ENCODE measurements around the gene HNRNPF.
A peak's percentile ranks its signal among the peaks of the same experiment; 100 is the strongest.

HNRNPF gene

DNA sequence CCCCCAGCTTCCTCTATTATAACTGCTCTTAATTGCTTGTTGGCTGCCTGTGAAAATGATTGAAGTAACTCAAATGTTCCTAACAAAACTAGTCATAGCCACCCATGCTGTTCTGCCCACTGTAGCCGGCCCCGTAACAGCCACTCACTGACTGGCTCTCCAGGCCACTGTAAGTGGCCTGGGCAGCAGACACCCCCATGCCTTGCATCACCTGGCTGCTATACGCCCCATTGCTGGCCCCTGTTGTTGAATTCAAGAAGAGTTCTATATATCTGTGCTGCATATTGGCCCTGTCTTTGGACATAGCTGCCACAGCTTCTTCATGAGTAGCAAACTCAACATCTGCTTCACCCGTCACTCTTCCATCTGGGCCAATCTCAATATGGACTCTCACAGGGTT, 22.4 kb downstream of the HNRNPF start (continued):
- TF ChIP-seq, protein P1, sequence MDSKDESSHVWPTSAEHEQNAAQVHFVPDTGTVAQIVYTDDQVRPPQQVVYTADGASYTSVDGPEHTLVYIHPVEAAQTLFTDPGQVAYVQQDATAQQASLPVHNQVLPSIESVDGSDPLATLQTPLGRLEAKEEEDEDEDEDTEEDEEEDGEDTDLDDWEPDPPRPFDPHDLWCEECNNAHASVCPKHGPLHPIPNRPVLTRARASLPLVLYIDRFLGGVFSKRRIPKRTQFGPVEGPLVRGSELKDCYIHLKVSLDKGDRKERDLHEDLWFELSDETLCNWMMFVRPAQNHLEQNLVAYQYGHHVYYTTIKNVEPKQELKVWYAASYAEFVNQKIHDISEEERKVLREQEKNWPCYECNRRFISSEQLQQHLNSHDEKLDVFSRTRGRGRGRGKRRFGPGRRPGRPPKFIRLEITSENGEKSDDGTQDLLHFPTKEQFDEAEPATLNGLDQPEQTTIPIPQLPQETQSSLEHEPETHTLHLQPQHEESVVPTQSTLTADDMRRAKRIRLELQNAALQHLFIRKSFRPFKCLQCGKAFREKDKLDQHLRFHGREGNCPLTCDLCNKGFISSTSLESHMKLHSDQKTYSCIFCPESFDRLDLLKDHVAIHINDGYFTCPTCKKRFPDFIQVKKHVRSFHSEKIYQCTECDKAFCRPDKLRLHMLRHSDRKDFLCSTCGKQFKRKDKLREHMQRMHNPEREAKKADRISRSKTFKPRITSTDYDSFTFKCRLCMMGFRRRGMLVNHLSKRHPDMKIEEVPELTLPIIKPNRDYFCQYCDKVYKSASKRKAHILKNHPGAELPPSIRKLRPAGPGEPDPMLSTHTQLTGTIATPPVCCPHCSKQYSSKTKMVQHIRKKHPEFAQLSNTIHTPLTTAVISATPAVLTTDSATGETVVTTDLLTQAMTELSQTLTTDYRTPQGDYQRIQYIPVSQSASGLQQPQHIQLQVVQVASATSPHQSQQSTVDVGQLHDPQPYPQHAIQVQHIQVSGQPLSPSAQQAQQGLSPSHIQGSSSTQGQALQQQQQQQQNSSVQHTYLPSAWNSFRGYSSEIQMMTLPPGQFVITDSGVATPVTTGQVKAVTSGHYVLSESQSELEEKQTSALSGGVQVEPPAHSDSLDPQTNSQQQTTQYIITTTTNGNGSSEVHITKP (tag by site-specific recombination; IDR thresholded peaks at IDR 0.05): no peak
- TF ChIP-seq ZNF600 (tag by site-specific recombination; IDR thresholded peaks at IDR 0.05) (no peak), ZNF76 (tag by site-specific recombination; IDR thresholded peaks at IDR 0.05; ENCODE audit: borderline replicate concordance, low read depth) (no peak), ZNF202 (tag by site-specific recombination; IDR thresholded peaks at IDR 0.05; ENCODE audit: borderline replicate concordance) (no peak), ZNF350 (tag by site-specific recombination; IDR thresholded peaks at IDR 0.05) (no peak)
- TF ChIP-seq, protein P2, sequence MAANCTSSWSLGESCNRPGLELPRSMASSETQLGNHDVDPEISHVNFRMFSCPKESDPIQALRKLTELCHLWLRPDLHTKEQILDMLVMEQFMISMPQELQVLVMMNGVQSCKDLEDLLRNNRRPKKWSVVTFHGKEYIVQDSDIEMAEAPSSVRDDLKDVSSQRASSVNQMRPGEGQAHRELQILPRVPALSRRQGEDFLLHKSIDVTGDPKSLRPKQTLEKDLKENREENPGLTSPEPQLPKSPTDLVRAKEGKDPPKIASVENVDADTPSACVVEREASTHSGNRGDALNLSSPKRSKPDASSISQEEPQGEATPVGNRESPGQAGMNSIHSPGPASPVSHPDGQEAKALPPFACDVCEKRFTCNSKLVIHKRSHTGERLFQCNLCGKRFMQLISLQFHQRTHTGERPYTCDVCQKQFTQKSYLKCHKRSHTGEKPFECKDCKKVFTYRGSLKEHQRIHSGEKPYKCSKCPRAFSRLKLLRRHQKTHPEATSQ (tag by site-specific recombination; IDR thresholded peaks at IDR 0.05): no peak

DNA sequence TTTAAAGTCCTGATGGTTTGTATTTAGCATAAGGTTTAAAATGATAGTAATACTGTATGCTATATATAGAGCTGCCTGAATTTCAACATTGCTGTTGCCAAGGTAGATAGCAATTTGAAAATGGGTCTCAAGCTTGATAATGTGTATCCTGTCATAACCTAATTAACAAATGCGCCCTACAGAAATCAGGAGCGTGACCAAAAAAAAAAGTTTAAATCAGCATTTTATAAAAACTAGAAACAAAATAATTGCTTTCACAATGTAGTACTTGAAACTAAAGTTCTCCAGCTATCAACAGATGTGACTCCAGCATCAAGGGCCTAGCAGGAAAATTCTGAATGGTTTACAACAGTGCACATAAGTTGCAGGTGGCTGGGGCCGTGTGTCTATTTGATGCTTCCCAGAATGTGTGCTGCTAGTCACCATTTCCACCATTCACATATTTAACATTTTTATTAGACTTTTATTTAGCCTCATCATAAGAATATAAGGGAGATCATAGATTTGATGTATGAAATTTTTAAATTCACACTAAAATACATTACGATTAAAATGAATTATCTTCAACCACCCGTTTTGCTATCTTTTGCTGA, 23.5 kb downstream of the HNRNPF start:
- ChIA-PET CTCF (interaction anchor here (0.7 to 1.0 kb wide), 2 partner anchors 10 to 73 kb away, joined by 3 read pairs; no protein-coding TSS in a partner anchor), POLR2A (interaction anchor here (1.5 kb wide), 1 partner anchor 11 kb away, joined by 4 read pairs; no protein-coding TSS in a partner anchor)
- Histone ChIP-seq H3K4me1 (ENCODE audit: control insufficient read depth, insufficient read depth, low read length) (no peaks in the 10 kb centered on the region), H3K9me3 (ENCODE audit: control insufficient read depth, insufficient read depth, low read depth, low read length) (no peaks in the 10 kb centered on the region), H3K27ac (ENCODE audit: extremely low read depth, low read depth, low read length) (no peak overlapping the region), H3K4me3 (ENCODE audit: low read depth, low read length) (no peak overlapping the region), H3K36me3 (ENCODE audit: control insufficient read depth in 2 of 2, insufficient read depth in 1 of 2, low read length in 2 of 2) (peaks cover 24 to 56% of the 10 kb centered on the region in 2 experiments)
- no peak for TF ChIP-seq ZBTB20 (tag by site-specific recombination; IDR thresholded peaks at IDR 0.05)
- TF ChIP-seq, protein P3, sequence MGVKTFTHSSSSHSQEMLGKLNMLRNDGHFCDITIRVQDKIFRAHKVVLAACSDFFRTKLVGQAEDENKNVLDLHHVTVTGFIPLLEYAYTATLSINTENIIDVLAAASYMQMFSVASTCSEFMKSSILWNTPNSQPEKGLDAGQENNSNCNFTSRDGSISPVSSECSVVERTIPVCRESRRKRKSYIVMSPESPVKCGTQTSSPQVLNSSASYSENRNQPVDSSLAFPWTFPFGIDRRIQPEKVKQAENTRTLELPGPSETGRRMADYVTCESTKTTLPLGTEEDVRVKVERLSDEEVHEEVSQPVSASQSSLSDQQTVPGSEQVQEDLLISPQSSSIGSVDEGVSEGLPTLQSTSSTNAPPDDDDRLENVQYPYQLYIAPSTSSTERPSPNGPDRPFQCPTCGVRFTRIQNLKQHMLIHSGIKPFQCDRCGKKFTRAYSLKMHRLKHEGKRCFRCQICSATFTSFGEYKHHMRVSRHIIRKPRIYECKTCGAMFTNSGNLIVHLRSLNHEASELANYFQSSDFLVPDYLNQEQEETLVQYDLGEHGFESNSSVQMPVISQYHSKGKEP (tag by site-specific recombination; IDR thresholded peaks at IDR 0.05): 0 out of 2 replicates have a peak, but pooled peaks have one; percentile 37
- TF ChIP-seq, protein P4, sequence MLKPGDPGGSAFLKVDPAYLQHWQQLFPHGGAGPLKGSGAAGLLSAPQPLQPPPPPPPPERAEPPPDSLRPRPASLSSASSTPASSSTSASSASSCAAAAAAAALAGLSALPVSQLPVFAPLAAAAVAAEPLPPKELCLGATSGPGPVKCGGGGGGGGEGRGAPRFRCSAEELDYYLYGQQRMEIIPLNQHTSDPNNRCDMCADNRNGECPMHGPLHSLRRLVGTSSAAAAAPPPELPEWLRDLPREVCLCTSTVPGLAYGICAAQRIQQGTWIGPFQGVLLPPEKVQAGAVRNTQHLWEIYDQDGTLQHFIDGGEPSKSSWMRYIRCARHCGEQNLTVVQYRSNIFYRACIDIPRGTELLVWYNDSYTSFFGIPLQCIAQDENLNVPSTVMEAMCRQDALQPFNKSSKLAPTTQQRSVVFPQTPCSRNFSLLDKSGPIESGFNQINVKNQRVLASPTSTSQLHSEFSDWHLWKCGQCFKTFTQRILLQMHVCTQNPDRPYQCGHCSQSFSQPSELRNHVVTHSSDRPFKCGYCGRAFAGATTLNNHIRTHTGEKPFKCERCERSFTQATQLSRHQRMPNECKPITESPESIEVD (tag by site-specific recombination; IDR thresholded peaks at IDR 0.05): peak; percentile 59
- no peak for TF ChIP-seq ZNF837 (tag by site-specific recombination; IDR thresholded peaks at IDR 0.05)
- no peak for TF ChIP-seq ZNF354C (tag by site-specific recombination; IDR thresholded peaks at IDR 0.05; ENCODE audit: borderline replicate concordance, low read depth)

Measured in HEK293 (cell line).